ENCODE measurements around the gene WWOX.

Gene WWOX

DNA sequence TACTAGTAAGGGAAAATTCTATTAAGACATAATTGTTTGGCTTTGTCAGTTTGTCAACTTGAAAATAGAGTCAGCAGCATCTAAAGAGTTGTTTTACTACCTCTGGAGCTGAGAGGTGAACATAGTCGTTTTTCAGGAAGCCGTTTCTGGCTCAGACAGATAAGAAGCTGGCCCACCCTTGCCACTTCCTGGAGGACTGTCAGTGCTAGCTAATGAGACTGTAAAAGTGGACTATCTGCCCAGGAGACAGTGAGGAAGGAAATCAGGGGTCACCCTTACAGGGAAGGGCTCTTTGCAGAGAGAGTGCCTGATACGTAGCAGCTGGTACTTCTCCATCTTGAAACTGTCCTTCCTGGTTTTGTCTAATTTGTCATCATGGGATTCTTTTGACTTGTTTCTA lies 328.7 kb downstream of the WWOX start:
- no peaks in the 10 kb centered on the region for H3K27me3 ChIP-seq (replicated peaks; ENCODE audit: insufficient read depth, low read length)
- H3K4me1 ChIP-seq (ENCODE audit: low read length), result no peaks in the 10 kb centered on the region
- no peak overlapping the region for H3K27ac ChIP-seq (ENCODE audit: low read length)
- no peaks in the 10 kb centered on the region for H3K9me2 ChIP-seq (replicated peaks; ENCODE audit: insufficient read depth, low read length)
- H3K4me2 ChIP-seq (ENCODE audit: low read depth, low read length), result no peak overlapping the region
- no peaks in the 10 kb centered on the region for H3K36me3 ChIP-seq (replicated peaks; ENCODE audit: insufficient read depth, low read length)
- DNase-seq, result no peak
- H3K9ac ChIP-seq (ENCODE audit: low read length), result no peak overlapping the region
- no peaks in the 10 kb centered on the region for H3K9me3 ChIP-seq (replicated peaks; ENCODE audit: insufficient read depth, low read length)
- TF ChIP-seq CTCF (IDR thresholded peaks at IDR 0.05; ENCODE audit: low read length) (no peak), EZH2 (optimal IDR thresholded peaks at IDR 0.05; ENCODE audit: low read depth, low read length) (no peak), EZH2phosphoT487 (IDR thresholded peaks at IDR 0.05; ENCODE audit: low read length) (no peak)
- no peaks in the 10 kb centered on the region for H3K79me2 ChIP-seq (ENCODE audit: low read length)
- H3K4me3 ChIP-seq (ENCODE audit: low read length), result no peak overlapping the region
- H4K20me1 ChIP-seq (ENCODE audit: insufficient read depth, low read length), result no peaks in the 10 kb centered on the region
- H2AFZ ChIP-seq (ENCODE audit: low read length), result no peak overlapping the region
- H3F3A ChIP-seq (ENCODE audit: insufficient read depth, low read length), result no peaks in the 10 kb centered on the region

DNA sequence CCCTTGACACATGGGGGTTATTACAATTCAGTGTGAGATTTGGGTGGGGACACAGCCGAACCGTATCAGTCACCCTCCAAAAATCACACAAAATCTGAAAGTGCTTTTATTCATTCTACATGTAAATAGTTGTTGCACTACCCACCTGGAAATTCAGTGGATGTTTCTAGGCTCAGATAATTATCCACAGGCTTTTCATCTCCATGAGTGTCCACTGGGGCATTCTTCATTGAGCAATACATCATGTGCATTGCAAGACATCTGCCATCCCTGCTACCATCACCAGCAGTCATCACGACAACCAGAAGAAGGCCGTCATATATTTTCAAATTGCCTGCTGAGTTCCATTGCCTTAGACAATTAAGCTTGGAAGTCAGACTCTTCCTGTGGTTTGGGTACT lies 330.8 kb downstream of the WWOX start:
- TF ChIP-seq EZH2 (optimal IDR thresholded peaks at IDR 0.05; ENCODE audit: low read depth, low read length), result no peak
- TF ChIP-seq EZH2phosphoT487 (IDR thresholded peaks at IDR 0.05; ENCODE audit: low read length), result no peak
- no peak for TF ChIP-seq CTCF (IDR thresholded peaks at IDR 0.05; ENCODE audit: low read length)
- no peaks in the 10 kb centered on the region for H3K79me2 ChIP-seq (ENCODE audit: low read length)
- no peaks in the 10 kb centered on the region for H3K9me2 ChIP-seq (replicated peaks; ENCODE audit: insufficient read depth, low read length)
- H2AFZ ChIP-seq (ENCODE audit: low read length), result no peak overlapping the region
- no peak overlapping the region for H3K4me2 ChIP-seq (ENCODE audit: low read depth, low read length)
- no peaks in the 10 kb centered on the region for H4K20me1 ChIP-seq (ENCODE audit: insufficient read depth, low read length)
- no peaks in the 10 kb centered on the region for H3K36me3 ChIP-seq (replicated peaks; ENCODE audit: insufficient read depth, low read length)
- H3K4me1 ChIP-seq (ENCODE audit: low read length), result no peaks in the 10 kb centered on the region
- H3K4me3 ChIP-seq (ENCODE audit: low read length), result no peak overlapping the region
- H3K9ac ChIP-seq (ENCODE audit: low read length), result no peak overlapping the region
- DNase-seq, result no peak
- no peaks in the 10 kb centered on the region for H3K9me3 ChIP-seq (replicated peaks; ENCODE audit: insufficient read depth, low read length)
- no peak overlapping the region for H3K27ac ChIP-seq (ENCODE audit: low read length)
- no peaks in the 10 kb centered on the region for H3F3A ChIP-seq (ENCODE audit: insufficient read depth, low read length)
- no peaks in the 10 kb centered on the region for H3K27me3 ChIP-seq (replicated peaks; ENCODE audit: insufficient read depth, low read length)

DNA sequence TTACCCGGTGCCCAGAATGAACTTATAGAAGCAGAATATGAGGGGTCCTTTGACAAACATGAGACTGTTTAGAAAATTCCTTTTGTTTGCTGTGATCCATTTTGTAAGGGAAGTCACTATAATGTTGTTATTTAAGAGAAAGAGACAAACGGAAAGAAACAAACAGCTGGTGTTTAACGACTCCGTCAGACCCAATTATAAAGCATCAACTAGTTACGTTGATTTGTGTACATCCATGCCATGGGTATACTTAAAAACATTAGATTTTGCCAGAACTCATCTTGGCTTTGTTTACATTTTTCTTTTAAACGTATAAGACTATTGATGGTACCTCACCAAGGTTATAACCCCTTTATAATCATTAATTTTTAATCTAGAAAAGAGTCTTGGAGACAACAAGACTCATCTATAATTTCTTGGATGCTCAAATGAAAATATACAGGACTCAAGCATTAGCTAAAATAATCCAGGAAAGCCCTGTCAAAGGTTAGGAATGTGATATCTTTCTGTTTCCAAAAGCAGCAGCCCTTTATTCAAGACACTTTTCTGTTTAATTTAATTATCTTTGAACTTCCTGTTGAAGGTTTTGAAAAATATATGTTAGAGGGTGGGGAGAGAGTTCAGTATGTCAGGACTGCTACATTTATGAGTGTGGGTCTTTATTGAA lies 331.7 kb downstream of the WWOX start:
- no peak for DNase-seq
- Histone ChIP-seq H3K27me3 (replicated peaks; ENCODE audit: insufficient read depth, low read length) (no peaks in the 10 kb centered on the region), H3K9ac (ENCODE audit: low read length) (no peak overlapping the region), H2AFZ (ENCODE audit: low read length) (no peak overlapping the region), H3K4me3 (ENCODE audit: low read length) (no peak overlapping the region), H3K9me2 (replicated peaks; ENCODE audit: insufficient read depth, low read length) (no peaks in the 10 kb centered on the region), H3K79me2 (ENCODE audit: low read length) (no peaks in the 10 kb centered on the region), H3K27ac (ENCODE audit: low read length) (no peak overlapping the region), H3K4me2 (ENCODE audit: low read depth, low read length) (no peak overlapping the region), H3K4me1 (ENCODE audit: low read length) (no peaks in the 10 kb centered on the region), H4K20me1 (ENCODE audit: insufficient read depth, low read length) (no peaks in the 10 kb centered on the region), H3K36me3 (replicated peaks; ENCODE audit: insufficient read depth, low read length) (no peaks in the 10 kb centered on the region), H3F3A (ENCODE audit: insufficient read depth, low read length) (no peaks in the 10 kb centered on the region), H3K9me3 (replicated peaks; ENCODE audit: insufficient read depth, low read length) (no peaks in the 10 kb centered on the region)
- TF ChIP-seq EZH2 (optimal IDR thresholded peaks at IDR 0.05; ENCODE audit: low read depth, low read length), result no peak
- no peak for TF ChIP-seq EZH2phosphoT487 (IDR thresholded peaks at IDR 0.05; ENCODE audit: low read length)

DNA sequence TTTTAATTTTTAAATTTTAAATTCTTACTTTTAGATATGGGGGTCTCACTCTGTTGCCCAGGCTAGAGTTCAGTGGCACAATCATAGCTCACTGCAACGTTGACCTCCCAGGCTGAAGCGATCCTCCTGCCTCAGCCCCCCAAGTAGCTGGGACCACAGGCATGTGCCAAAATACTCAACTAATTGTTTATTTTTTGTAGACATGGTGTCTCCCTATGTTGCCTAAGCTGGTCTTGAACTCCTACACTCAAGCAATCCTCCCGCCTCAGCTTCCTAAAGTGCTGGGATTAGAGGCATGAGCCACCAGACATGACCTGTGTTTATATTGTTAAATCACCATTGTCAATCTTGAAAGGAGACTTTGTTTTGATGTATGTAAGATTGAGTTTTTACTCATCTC lies 332.2 kb downstream of the WWOX start:
- no peak overlapping the region for H3K4me3 ChIP-seq (ENCODE audit: low read length)
- no peaks in the 10 kb centered on the region for H3K4me1 ChIP-seq (ENCODE audit: low read length)
- H3K36me3 ChIP-seq (replicated peaks; ENCODE audit: insufficient read depth, low read length), result no peaks in the 10 kb centered on the region
- no peaks in the 10 kb centered on the region for H3K79me2 ChIP-seq (ENCODE audit: low read length)
- no peak overlapping the region for H2AFZ ChIP-seq (ENCODE audit: low read length)
- no peaks in the 10 kb centered on the region for H3K27me3 ChIP-seq (replicated peaks; ENCODE audit: insufficient read depth, low read length)
- no peaks in the 10 kb centered on the region for H3K9me3 ChIP-seq (replicated peaks; ENCODE audit: insufficient read depth, low read length)
- TF ChIP-seq EZH2 (optimal IDR thresholded peaks at IDR 0.05; ENCODE audit: low read depth, low read length) (no peak), EZH2phosphoT487 (IDR thresholded peaks at IDR 0.05; ENCODE audit: low read length) (no peak), CTCF (IDR thresholded peaks at IDR 0.05; ENCODE audit: low read length) (no peak)
- H3K9me2 ChIP-seq (replicated peaks; ENCODE audit: insufficient read depth, low read length), result no peaks in the 10 kb centered on the region
- H3K4me2 ChIP-seq (ENCODE audit: low read depth, low read length), result no peak overlapping the region
- H3K9ac ChIP-seq (ENCODE audit: low read length), result no peak overlapping the region
- no peaks in the 10 kb centered on the region for H3F3A ChIP-seq (ENCODE audit: insufficient read depth, low read length)
- no peak overlapping the region for H3K27ac ChIP-seq (ENCODE audit: low read length)
- no peaks in the 10 kb centered on the region for H4K20me1 ChIP-seq (ENCODE audit: insufficient read depth, low read length)
- DNase-seq, result no peak

Measured in MM.1S (cell line).